Stimulated activated CD8-positive, alpha-beta memory T cell treated with anti-CD3 and anti-CD28 coated beads, Interleukin-4, amount 100 ng/mL, for 1 hour (primary cell): ENCODE measurements around the gene CNTF.

Experiments used
- DNase-seq, 2 donors: peaks; one replicate each; pipeline ENCODE4 v3.0.0-alpha.2; 2020; ENCODE audit warnings: low read depth in 2 of 2, low spot score in 1 of 2

The CNTF gene

DNA sequence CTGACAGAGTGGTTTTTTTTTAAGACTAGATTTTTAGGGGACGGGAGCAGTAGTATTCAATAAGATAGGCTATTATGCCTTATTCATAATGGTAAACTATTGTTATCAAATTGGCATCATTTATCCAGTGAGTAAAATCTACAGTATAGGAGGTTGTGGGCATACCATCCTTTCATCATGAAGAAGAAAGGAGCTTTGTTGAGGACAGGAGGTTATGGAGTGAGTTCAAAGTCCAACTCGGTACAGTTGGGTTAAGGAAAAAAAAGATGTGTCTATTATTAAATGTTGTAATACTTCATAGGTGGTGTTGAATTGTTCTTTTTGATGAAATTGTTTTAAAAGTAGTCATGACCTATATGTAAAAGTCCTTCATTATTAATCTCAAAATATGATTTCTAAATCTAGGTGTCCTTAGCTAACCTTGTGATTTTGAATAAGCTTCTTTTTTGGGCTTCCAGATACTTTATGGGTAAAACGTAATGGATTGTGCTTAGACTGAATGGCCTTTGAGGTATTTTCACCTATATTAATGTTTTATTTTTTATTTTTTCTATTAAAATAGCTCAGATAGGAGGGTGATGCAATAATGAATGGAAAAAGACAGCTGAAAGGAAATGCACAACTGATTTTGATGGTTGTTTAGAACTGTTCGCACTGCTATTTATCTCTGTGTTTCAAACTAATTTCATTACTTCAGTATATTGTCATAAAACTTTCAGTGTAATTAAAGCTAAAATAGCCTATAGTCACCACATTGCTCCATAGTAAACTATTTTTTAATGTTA lies 15.3 kb upstream of the CNTF start:
- DNase-seq = no peak

DNA sequence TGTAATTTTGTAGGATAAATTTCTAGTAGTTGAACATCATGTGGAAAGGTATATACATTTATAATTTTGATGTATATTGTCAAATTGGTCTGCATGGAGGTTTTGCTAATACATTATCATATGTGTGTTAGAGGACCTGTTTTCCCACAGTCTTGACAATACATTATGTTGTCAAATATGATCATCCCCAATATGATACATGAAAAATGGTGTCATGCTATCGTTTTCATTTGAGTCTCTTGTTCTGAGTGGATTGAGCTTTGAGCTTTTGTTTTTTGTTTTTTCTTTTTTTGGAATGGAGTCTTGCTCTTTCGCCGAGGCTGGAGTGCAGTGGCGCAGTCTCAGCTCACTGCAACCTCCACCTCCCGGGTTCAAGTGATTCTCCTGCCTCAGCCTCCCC lies 14.1 kb upstream of the CNTF start:
- no peak for DNase-seq

- no peak for DNase-seq
Measured at GRCh38 chr11:58609723-58610122, 12.7 kb upstream of the CNTF start.

GRCh38 chr11:58613228-58613627 lies 9.2 kb upstream of the CNTF start:
- no peak for DNase-seq

DNA sequence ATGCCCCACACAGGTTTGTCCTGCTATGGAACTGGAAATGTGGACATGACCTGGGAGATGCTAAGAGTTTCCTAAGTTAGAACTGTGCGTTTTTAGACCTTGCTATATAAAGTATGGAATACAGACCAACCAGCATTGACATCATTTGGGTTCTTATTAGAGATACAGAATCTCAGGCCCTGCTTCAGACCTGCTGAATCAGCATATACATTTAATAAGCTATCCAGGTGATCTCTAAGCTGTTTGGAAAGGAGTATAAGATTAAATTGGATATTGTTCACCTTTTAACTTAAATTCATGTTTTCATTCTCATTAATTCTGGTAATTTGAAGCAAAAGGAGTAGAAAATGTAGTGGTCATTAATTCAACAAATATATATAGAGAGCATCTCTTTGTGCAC lies 6.9 kb upstream of the CNTF start:
- DNase-seq = no peak

GRCh38 chr11:58616594-58616993 lies 5.9 kb upstream of the CNTF start:
- no peak for DNase-seq

GRCh38 chr11:58617976-58618557 lies 4.4 kb upstream of the CNTF start:
- no peak for DNase-seq

DNA sequence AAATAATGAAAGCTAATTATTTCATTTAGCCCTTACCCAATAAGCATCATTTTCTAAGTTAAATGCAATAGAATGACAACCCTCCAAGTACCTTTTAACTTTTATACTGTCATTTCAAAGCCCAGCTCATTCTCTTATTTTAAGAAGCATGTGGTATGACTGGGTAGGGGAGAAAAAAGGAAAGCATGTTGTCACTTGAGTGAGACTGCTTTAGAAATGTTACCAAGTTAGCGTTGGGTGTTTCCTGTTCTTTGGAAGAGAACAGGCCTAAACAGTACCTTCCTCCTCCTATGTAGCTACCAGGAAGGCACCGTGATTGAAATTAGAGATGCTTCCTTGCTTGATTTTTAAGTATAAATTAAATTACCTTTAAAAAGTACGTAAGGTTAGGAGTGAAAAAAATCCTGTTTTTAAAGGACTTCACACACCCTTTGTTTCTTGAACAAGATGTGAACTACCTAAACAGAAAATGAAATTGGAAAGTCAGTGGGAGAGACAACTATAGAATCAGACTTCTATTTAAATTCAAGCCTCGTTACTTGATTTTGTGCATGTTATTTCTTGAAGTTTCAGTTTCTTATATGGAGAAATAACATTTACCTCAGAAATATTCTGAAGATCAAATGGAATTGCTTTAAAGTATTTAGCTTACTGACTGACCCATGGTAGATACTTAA lies 741 bp upstream of the CNTF start:
- DNase-seq = no peak

DNA sequence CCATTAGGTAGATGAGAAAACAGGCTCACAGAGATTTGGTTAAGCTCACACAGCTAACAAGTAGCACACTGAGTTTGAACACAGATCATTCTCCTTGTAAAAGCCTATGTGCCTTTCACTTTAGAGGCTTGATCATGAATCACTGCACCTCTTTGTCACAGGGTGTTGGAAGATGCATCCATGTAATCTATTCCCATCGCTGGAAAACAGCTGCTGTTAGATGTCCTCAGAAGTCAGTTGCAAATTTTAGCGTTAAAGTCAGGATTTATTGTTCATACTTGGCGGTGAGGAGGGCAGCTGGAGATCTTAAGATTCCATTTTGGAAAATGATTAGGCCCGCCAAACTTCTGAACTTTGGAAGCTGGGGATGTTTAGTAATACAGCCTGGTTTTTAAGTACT lies 2.6 kb downstream of the CNTF start:
- no peak for DNase-seq

GRCh38 chr11:58625826-58626460 lies 3.5 kb downstream of the CNTF start:
- no peak for DNase-seq

DNA sequence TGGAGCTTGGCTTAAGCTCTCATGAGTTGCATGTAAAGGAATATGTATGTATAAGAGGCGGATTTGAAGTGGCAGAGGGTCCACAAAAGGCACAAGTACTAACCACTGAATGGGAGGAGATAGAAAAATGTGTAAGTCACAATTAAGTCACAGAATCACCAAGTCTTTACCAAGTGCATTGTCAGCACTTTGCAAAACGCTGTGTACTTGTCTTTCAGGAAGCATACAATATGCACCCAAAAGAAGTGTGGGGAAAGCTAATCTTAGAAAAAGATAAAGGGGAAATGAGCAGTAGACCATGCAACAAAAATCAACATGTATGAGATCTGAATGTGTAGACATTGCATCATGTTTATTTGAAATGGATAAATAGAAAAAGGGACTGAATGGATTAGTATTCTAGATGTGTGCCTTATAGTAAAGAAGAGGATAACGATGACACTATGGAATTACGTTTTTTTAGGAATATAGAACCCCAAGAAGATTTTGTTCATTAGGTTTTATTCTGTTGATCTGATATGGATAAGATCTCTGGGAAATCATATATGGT lies 4.5 kb downstream of the CNTF start:
- DNase-seq = no peak

DNA sequence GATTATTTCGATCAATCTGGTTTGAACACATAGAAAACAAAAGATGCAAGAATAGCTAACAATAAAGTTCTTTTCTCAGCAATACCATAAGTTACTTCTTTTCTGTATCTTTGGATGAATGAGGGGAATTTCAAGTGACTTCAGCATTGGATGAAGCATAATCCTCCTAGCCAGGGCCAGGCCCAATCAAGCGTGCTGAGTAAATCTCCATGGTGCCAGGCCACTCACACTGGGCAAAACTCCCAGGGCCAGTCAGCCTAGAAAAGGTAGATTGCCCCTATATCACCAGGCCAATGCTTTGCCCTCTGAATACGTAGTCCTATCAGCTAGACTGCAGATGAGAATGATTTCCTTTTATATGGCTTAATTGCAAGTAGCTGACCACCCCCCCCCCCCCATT lies 6.0 kb downstream of the CNTF start:
- DNase-seq = no peak

DNA sequence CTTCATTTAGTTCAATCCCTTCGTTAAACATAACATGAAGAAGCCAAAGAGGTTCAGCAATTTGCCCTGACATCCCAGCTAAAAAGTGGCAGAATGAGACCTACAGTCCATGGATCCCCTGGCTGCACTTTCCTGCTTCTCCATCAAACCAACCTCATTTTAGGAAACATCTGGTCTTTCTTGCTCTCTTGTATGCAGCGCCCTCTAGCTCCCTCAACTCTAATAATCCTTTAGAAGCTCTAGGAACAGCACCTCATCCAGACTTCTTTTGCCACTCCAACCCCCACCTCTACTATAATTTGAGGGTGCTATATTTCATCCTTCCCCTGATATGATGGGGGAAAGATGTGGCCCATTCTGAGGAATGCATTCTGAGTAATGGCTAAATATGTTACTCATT lies 7.4 kb downstream of the CNTF start:
- no peak for DNase-seq

DNA sequence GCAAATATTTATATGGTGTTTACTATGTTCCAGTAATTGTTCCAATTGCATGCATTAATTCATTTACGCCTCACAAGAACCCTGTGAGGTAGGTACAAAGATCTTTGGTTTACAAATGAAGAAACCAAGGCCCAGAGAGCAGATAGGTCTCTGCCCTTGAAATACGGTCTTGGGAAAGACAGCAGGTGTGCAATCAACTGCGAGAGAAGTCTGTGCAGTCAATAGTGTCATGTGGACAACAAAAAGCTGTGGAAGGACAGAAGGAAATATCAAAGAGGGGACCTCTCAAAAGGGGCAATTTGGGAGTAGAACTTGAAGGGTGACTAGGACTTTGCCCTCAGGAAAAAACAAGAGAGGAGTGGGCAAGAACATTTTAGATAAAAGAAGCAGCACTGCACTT lies 8.9 kb downstream of the CNTF start:
- no peak for DNase-seq

DNA sequence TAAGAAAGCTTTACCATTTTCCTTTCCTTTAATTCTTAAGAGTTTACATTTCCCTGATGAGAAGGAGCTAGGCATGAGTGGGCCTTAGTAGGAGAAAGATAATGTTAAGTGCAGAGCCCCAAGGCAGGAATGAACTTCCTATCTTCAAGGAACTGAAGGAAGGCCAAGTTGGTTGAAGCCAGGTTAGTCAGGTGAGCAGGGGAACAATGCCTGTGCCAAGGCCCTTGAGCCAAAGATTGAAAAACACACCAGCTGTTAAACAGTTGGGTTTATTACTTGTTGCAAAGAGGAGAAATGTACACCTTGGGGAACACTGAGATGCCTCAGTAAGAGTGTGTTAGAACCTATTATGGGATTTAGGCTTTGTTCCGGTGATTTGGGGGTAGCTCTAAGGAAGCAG lies 10.0 kb downstream of the CNTF start:
- DNase-seq = no peak

GRCh38 chr11:58636587-58636986 lies 14.1 kb downstream of the CNTF start:
- DNase-seq = no peak

GRCh38 chr11:58637371-58637770 lies 14.9 kb downstream of the CNTF start:
- DNase-seq = no peak

- DNase-seq = no peak
Measured at GRCh38 chr11:58639103-58639502, 16.6 kb downstream of the CNTF start.

DNA sequence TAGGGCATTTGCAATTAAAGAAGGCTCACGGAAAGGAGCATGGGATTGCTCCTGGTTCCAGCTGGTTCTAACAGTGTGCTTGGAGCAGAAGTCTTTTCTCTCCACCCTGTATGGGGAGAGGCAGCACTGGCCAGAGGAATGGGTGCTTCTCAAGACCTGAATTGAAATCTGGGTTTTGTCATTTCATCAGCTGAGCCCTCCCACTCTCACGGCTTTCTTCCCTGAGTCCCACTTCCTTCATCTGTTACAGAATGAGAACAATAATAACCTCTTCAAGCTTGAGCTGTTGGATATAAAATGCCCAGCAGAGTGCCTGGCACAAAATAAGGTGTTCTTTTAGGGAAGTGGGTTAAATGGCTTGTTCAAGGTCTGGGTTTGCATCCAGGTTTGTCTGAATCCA lies 17.2 kb downstream of the CNTF start:
- no peak for DNase-seq

DNA sequence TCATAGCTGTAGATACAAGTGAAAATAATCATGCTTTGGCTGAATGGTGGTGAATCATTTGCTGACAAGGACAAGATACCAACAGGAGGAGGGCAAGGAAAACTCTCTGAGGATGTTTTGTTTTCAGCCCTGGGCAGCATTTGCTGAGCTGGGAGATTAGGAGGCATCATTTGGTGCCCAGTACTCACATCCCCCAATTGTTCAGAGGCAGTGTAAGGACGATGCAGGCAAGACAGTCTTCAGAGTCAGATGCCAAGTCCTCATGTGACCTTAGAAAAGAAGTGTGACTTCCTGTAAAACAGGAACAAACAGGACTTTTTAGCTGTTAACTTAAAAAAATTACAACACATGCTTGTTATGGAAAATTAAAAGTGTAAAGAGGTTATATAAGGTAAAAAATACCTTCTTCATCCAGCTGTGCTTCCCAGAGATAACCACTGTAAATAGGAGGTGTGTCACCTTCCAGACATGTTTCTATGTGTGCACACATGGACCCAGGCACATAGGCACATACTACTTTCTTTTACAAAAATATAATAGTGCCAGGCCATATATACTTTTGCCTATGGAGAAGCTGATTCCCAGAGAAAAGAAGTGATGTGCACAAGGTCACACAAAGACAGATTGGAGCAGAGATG lies 18.0 kb downstream of the CNTF start:
- DNase-seq = no peak

- no peak for DNase-seq
Measured at GRCh38 chr11:58641341-58641740, 18.9 kb downstream of the CNTF start.
